Measurements from ENCODE around the gene KRTAP29-1. TPM values are rescaled to one million over a fixed set of nuclear protein-coding genes. Genes with fewer than 3 reads are reported as not detected.

KRTAP29-1 gene
- total RNA-seq, 1 experiment from 2014 or later: not detected

- no peak for ATAC-seq
- Histone ChIP-seq H3K4me1 (ENCODE audit: control insufficient read depth, insufficient read depth, low read length) (no peaks in the 10 kb centered on the region), H3K27ac (ENCODE audit: low read length) (no peak overlapping the region), H3K4me3 (ENCODE audit: low read depth in 2 of 2, low read length in 2 of 2) (no peak overlapping the region), H3K27me3 (ENCODE audit: control insufficient read depth, insufficient read depth, low read length) (no peaks in the 10 kb centered on the region), H3K36me3 (ENCODE audit: control insufficient read depth, insufficient read depth, low read length) (no peaks in the 10 kb centered on the region), H3K9me3 (ENCODE audit: control insufficient read depth, insufficient read depth, low read depth, low read length) (no peaks in the 10 kb centered on the region)
- intact Hi-C loops (cut with micrococcal nuclease; ENCODE audit: unreplicated experiment): loop anchor here (5.0 kb wide), 1 partner anchor 432 kb away; no protein-coding TSS in a partner anchor
- ChIA-PET POLR2A (no interaction called here), CTCF (no interaction called here)
- no peak for DNase-seq (ENCODE audit: low read depth, low spot score)
- in situ Hi-C loops (cut with HindIII; ENCODE audit: low pct_unique_long_range_greater_than_20kb, low sequenced_read_pairs): no loop called here
- TF ChIP-seq POLR2AphosphoS5 (IDR thresholded peaks at IDR 0.05; ENCODE audit: low read depth, low read length) (no peak), REST (IDR thresholded peaks at IDR 0.05; ENCODE audit: insufficient read depth in 1 of 2, low read depth in 2 of 2, low read length in 1 of 2) (no peak), SIN3A (IDR thresholded peaks at IDR 0.05; ENCODE audit: borderline replicate concordance, insufficient read depth, low read depth, low read length) (no peak), TCF7L2 (IDR thresholded peaks at IDR 0.05; ENCODE audit: low read depth, low read length) (no peak), CTCF (IDR thresholded peaks at IDR 0.05) (no peak)
- no TSS peak for BruUV-seq (replicated peaks)
Measured at GRCh38 chr17:41338961-41339485, 36.4 kb upstream of the KRTAP29-1 start.

- intact Hi-C loops (cut with micrococcal nuclease; ENCODE audit: unreplicated experiment): loop anchor here (5.0 kb wide), 1 partner anchor 428 kb away; no protein-coding TSS in a partner anchor
- H3K27me3 ChIP-seq (ENCODE audit: control insufficient read depth, insufficient read depth, low read length): no peaks in the 10 kb centered on the region
- no peak for ATAC-seq
- no peaks in the 10 kb centered on the region for H3K36me3 ChIP-seq (ENCODE audit: control insufficient read depth, insufficient read depth, low read length)
- no peak overlapping the region for H3K4me3 ChIP-seq (ENCODE audit: low read depth in 2 of 2, low read length in 2 of 2)
- in situ Hi-C loops (cut with HindIII; ENCODE audit: low pct_unique_long_range_greater_than_20kb, low sequenced_read_pairs): no loop called here
- no peaks in the 10 kb centered on the region for H3K9me3 ChIP-seq (ENCODE audit: control insufficient read depth, insufficient read depth, low read depth, low read length)
- ChIA-PET CTCF (no interaction called here), POLR2A (no interaction called here)
- no peak for TF ChIP-seq POLR2AphosphoS5 (IDR thresholded peaks at IDR 0.05; ENCODE audit: low read depth, low read length)
- no peak for TF ChIP-seq SIN3A (IDR thresholded peaks at IDR 0.05; ENCODE audit: borderline replicate concordance, insufficient read depth, low read depth, low read length)
- TF ChIP-seq CTCF (IDR thresholded peaks at IDR 0.05): no peak
- TF ChIP-seq REST (IDR thresholded peaks at IDR 0.05; ENCODE audit: insufficient read depth in 1 of 2, low read depth in 2 of 2, low read length in 1 of 2): no peak
- no peaks in the 10 kb centered on the region for H3K4me1 ChIP-seq (ENCODE audit: control insufficient read depth, insufficient read depth, low read length)
- DNase-seq (ENCODE audit: low read depth, low spot score): no peak
- BruUV-seq (replicated peaks): no TSS peak
- no peak overlapping the region for H3K27ac ChIP-seq (ENCODE audit: low read length)
Measured at GRCh38 chr17:41335747-41336146, 33.1 kb upstream of the KRTAP29-1 start.

Measured in Panc1 (cell line).